WTC11 (cell line): ENCODE results near the gene RSRP1. TPM values are rescaled to one million over a fixed set of nuclear protein-coding genes. Genes with fewer than 3 reads are reported as not detected.

Experiments used
- ATAC-seq: fragments of 200-7000 bp; cut with Tn5 transposase; 2 replicates; pipeline ENCODE4 v1.10.0; 2021; ENCODE audit warnings: mild to moderate bottlenecking, moderate library complexity
- CTCF ChIA-PET: fragments of 300-600 bp; sonication (Branson Sonifier 250); formaldehyde crosslinking; loops from one replicate; lab custom pipeline; 2021; ENCODE audit warnings: antibody characterized with exemption; lab: Charles Lee
- POLR2A ChIA-PET: fragments of 350-600 bp; sonication (Branson Sonifier 250); formaldehyde crosslinking; loops from one replicate; lab custom pipeline; 2021; ENCODE audit warnings: antibody characterized with exemption; lab: Charles Lee
- DNase-seq: peaks from one replicate; pipeline ENCODE4 v3.0.0; 2021; ENCODE audit warnings: low spot score
- H3K27ac Mint-ChIP-seq: 2 replicates; pipeline ENCODE4 v1.8.0; 2021; ENCODE audit warnings: mixed read lengths
- H3K27me3 Mint-ChIP-seq: 2 replicates; pipeline ENCODE4 v1.8.0; 2021; ENCODE audit warnings: low read depth, mild to moderate bottlenecking, moderate library complexity, mixed read lengths
- H3K36me3 Mint-ChIP-seq: 2 replicates; pipeline ENCODE4 v1.8.0; 2021; ENCODE audit warnings: mixed read lengths
- H3K4me1 Mint-ChIP-seq: 2 replicates; pipeline ENCODE4 v1.8.0; 2022; ENCODE audit warnings: mixed read lengths
- H3K4me3 Mint-ChIP-seq: 2 replicates; pipeline ENCODE4 v1.8.0; 2021; ENCODE audit warnings: mild to moderate bottlenecking, moderate library complexity, mixed read lengths
- H3K9me3 Mint-ChIP-seq: 2 replicates; pipeline ENCODE4 v1.8.0; 2021; ENCODE audit warnings: mixed read lengths
- ARID4B ChIP-seq: sonication (generic); formaldehyde crosslinking; IDR thresholded peaks from 2 replicates; pipeline ENCODE4 v1.8.0; 2023; ENCODE audit warnings: missing genetic modification reagents, mild to moderate bottlenecking, borderline replicate concordance
- CBFB ChIP-seq: sonication (generic); formaldehyde crosslinking; IDR thresholded peaks from 2 replicates; pipeline ENCODE4 v1.8.1; 2022; ENCODE audit warnings: mild to moderate bottlenecking, low read depth, missing genetic modification reagents
- ELF4 ChIP-seq: sonication (generic); formaldehyde crosslinking; IDR thresholded peaks from 2 replicates; pipeline ENCODE4 v1.8.1; 2022; ENCODE audit warnings: low read depth, mild to moderate bottlenecking, moderate library complexity, missing genetic modification reagents
- GABPB1 ChIP-seq: sonication (generic); formaldehyde crosslinking; IDR thresholded peaks from 2 replicates; pipeline ENCODE4 v1.8.1; 2023; ENCODE audit warnings: mild to moderate bottlenecking, missing genetic modification reagents
- JAZF1 ChIP-seq: fragments of 250-450 bp; sonication (Bioruptor Pico); IDR thresholded peaks from 2 replicates; pipeline ENCODE4 v1.9.0; 2021; ENCODE audit warnings: moderate library complexity, mild to moderate bottlenecking, inconsistent platforms
- RORB ChIP-seq: fragments of 250-450 bp; sonication (Bioruptor Pico); IDR thresholded peaks from 2 replicates; pipeline ENCODE4 v1.9.0; 2021; ENCODE audit warnings: mild to moderate bottlenecking
- SOX15 ChIP-seq: fragments of 250-450 bp; sonication (Bioruptor Pico); IDR thresholded peaks from 2 replicates; pipeline ENCODE4 v1.9.0; 2021; ENCODE audit warnings: mild to moderate bottlenecking
- TCF7 ChIP-seq: sonication (generic); formaldehyde crosslinking; IDR thresholded peaks from 2 replicates; pipeline ENCODE4 v1.8.0; 2022; ENCODE audit warnings: mild to moderate bottlenecking, low read depth, missing genetic modification reagents, moderate library complexity
- ZBTB21 ChIP-seq: sonication (generic); formaldehyde crosslinking; IDR thresholded peaks from 2 replicates; pipeline ENCODE4 v1.8.1; 2023; ENCODE audit warnings: mild to moderate bottlenecking, missing genetic modification reagents, borderline replicate concordance
- ZNF512 ChIP-seq: sonication (generic); formaldehyde crosslinking; IDR thresholded peaks from 2 replicates; pipeline ENCODE4 v1.8.1; 2022; ENCODE audit warnings: missing genetic modification reagents, borderline replicate concordance
- ZNF532 ChIP-seq: fragments of 250-450 bp; sonication (Bioruptor Pico); IDR thresholded peaks from 2 replicates; pipeline ENCODE4 v1.9.0; 2021; ENCODE audit warnings: mild to moderate bottlenecking, borderline replicate concordance
- total RNA-seq: library from RNA; stranded (reverse); gene quantifications from 3 replicates; pipeline ENCODE4 v1.2.3, GENCODE V29; 2021

Gene RSRP1
- total RNA-seq, 1 experiment from 2014 or later, result 78.1 TPM

GRCh38 chr1:25257196-25257595 lies 9.9 kb upstream of the RSRP1 start:
- Mint-ChIP-seq H3K4me1 (peaks cover 18% of the 10 kb centered on the region), H3K36me3 (peaks cover 2% of the 10 kb centered on the region; the same call in 1 of the 2 replicates), H3K9me3 (no peaks in the 10 kb centered on the region), H3K4me3 (no peak overlapping the region), H3K27ac (no peak overlapping the region), H3K27me3 (no peaks in the 10 kb centered on the region)
- CTCF ChIA-PET, result no interaction called here
- no peak for TF ChIP-seq GABPB1 (CRISPR knock-in tag)
- TF ChIP-seq RORB, result no peak
- TF ChIP-seq JAZF1, result no peak
- TF ChIP-seq ZNF512, result no peak
- TF ChIP-seq ZNF532, result no peak
- TF ChIP-seq SOX15, result no peak
- TF ChIP-seq ELF4, result no peak
- no peak for TF ChIP-seq TCF7 (CRISPR knock-in tag)
- POLR2A ChIA-PET, result interaction anchor here (0.6 kb wide), 2 partner anchors 335 to 1680 kb away, joined by 3 read pairs; no protein-coding TSS in a partner anchor
- DNase-seq (no peak), ATAC-seq (no peak)

GRCh38 chr1:25256578-25256965 lies 9.3 kb upstream of the RSRP1 start:
- POLR2A ChIA-PET, result interaction anchor here (1.5 kb wide), 1 partner anchor 9 kb away, joined by 6 read pairs; the partner anchor contains the start of gene RSRP1
- H3K27me3 Mint-ChIP-seq, result no peaks in the 10 kb centered on the region
- H3K27ac Mint-ChIP-seq, result no peak overlapping the region
- H3K4me3 Mint-ChIP-seq, result no peak overlapping the region
- peaks cover 18% of the 10 kb centered on the region for H3K4me1 Mint-ChIP-seq
- ATAC-seq, result no peak
- H3K9me3 Mint-ChIP-seq, result no peaks in the 10 kb centered on the region
- TF ChIP-seq ZBTB21 (CRISPR knock-in tag) (no peak), ARID4B (CRISPR knock-in tag) (no peak), CBFB (CRISPR knock-in tag) (no peak), TCF7 (CRISPR knock-in tag) (no peak)
- no peak for DNase-seq
- H3K36me3 Mint-ChIP-seq, result no peaks in the 10 kb centered on the region
- CTCF ChIA-PET, result interaction anchor here (1.1 kb wide), 1 partner anchor 9 kb away, joined by 10 read pairs; the partner anchor contains the start of gene RSRP1
